Gastrocnemius medialis (tissue), 4 donors: ENCODE data around the gene COA8.

Source experiments
- POLR2A ChIP-seq, 2 donors: fragments of 450-650 bp; IDR thresholded peaks; one replicate each; pipeline ENCODE4 v1.6.1; 2017; ENCODE audit warnings: antibody characterized with exemption in 2 of 2, mild to moderate bottlenecking in 2 of 2, moderate library complexity in 2 of 2
- TF ChIP-seq, protein P1 (sequence below), 5 experiments: fragments of 450-650 bp in 3 of 5; fragments of 200-600 bp in 2 of 5; sonication (generic) in 2 of 5; IDR thresholded peaks in 4 of 5; conservative IDR thresholded peaks in 1 of 5; 1 replicate in 4 of 5; 2 replicates in 1 of 5; pipeline ENCODE4 v1.5.1; 2016 to 2019; ENCODE audit warnings: antibody characterized with exemption in 5 of 5, mild to moderate bottlenecking in 3 of 5, moderate library complexity in 3 of 5

DNA sequence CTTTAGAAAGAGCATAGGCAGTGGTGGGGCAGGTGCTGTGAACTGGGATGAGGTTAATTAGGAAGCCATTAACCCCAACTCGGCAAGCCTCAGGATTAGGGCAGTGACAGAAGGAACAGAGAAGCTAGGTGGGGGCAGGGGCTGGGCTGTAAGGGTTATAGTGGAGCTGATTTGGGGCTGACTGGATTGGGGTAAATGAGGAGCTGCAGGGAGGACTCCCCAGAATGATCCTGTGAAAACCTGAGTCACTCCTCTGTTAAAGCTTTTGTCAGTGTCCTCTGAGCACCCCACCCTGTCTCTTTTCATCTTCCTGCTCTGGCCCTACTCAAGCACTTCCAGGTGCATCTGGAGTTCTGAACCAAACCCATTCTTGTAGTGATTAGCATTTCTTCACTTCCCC lies 70.6 kb downstream of the COA8 start:
- TF ChIP-seq, protein P1, sequence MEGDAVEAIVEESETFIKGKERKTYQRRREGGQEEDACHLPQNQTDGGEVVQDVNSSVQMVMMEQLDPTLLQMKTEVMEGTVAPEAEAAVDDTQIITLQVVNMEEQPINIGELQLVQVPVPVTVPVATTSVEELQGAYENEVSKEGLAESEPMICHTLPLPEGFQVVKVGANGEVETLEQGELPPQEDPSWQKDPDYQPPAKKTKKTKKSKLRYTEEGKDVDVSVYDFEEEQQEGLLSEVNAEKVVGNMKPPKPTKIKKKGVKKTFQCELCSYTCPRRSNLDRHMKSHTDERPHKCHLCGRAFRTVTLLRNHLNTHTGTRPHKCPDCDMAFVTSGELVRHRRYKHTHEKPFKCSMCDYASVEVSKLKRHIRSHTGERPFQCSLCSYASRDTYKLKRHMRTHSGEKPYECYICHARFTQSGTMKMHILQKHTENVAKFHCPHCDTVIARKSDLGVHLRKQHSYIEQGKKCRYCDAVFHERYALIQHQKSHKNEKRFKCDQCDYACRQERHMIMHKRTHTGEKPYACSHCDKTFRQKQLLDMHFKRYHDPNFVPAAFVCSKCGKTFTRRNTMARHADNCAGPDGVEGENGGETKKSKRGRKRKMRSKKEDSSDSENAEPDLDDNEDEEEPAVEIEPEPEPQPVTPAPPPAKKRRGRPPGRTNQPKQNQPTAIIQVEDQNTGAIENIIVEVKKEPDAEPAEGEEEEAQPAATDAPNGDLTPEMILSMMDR (IDR thresholded peaks at IDR 0.05 in 4 of 5, conservative IDR thresholded peaks at IDR 0.05 in 1 of 5), result no peak
- no peak for TF ChIP-seq POLR2A (IDR thresholded peaks at IDR 0.05)
